HG02973 (cell line): ENCODE results near the gene MAGEF1.

Experiments used
- ATAC-seq: cut with Tn5 transposase; IDR thresholded peaks from one replicate; pipeline ENCODE4 v1.9.1; 2021; ENCODE audit warnings: moderate library complexity; ENCODE audit not compliant: unreplicated experiment

The MAGEF1 gene

GRCh38 chr3:184725176-184725719 lies 13.4 kb upstream of the MAGEF1 start:
- ATAC-seq, result no peak

DNA sequence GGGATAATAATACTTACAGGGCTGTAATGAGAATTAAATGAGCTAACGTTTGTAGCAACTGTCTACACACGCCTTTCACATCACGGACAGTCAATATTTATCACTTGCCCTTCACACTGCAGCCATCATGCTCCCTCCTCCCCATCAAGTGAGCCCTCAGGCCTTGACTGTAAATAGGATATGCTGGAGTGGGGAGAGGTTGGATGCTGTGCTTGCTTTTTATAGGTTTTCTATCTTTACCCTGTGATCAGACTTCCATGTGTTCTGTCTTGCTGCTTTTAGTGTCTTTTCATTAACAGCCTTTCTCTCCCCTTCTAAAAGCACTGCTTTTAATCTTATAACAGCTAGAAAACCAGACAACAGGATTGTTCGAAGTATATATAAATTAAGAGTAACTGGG lies 12.8 kb upstream of the MAGEF1 start:
- ATAC-seq, result no peak

GRCh38 chr3:184719709-184720108 lies 7.8 kb upstream of the MAGEF1 start:
- no peak for ATAC-seq

GRCh38 chr3:184718431-184718830 lies 6.6 kb upstream of the MAGEF1 start:
- no peak for ATAC-seq

GRCh38 chr3:184717399-184717983 lies 5.6 kb upstream of the MAGEF1 start:
- no peak for ATAC-seq

DNA sequence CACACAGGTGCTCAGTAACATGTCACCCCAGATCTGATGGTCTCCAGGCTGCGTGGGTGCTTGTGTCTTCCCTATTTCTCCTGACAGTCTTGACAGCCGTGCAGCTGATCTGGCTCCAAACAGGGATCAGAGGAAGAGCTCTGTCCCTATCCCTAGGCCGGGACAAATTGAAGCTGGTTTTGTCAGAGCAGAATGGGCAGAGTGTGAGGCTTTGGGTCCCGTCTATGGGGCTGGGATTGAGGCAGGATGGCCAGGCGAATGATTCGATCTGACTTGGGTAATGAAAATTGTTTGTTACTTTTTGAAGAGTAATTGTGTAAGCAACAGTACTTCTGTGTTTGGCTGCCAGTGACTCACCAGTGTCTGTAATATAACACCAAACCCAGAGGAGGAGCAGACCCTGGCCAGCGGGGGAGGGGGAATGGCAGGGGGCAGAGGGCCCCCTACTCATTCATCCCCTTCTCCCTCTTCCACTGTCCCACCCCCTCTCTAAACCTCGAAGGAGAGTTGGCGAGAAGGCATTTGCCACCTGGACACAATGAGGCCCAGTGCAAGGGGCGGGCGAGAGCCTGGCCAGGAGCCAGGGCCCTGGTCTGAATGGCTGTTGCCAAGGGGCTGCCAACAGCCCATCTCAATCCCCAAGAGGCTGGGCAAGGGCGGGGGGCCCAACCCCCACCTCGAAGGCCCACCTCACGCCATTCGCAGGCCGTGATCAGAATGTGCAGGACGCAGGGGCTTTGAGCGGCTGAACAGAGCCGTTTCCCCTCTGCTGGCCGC lies 4.9 kb upstream of the MAGEF1 start:
- ATAC-seq, result no peak

DNA sequence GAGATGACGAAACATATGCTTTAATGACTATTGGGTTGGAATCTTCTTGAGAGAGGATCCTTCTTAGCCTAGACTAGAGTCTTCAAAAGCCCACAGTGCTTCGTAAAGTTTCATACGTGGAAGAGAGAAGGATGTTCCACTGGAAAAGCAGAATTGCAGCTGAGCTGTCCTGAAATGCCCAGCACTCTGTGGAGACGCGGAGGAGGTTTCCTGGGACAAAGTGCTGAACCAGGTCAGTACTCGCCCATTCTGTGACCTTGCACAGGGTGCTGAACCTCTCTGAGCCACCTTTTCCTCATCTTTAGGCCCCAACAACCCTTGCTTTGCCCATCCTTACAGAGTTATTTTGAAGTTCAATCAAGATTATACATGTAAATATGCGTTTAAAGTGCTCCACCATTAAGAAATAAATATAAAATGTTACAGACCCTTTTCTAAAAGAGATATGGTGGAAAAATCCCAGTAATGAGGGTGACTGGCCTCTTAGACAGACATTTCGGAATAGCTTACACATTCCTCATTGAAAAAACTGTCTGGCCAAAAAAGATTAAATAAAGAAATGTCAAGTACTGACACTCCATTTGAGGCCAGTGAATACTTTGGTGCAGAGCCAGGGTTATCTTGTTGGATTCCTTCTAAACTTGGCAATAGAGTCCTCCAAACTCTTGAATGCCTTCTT lies 4.2 kb upstream of the MAGEF1 start:
- ATAC-seq, result no peak

DNA sequence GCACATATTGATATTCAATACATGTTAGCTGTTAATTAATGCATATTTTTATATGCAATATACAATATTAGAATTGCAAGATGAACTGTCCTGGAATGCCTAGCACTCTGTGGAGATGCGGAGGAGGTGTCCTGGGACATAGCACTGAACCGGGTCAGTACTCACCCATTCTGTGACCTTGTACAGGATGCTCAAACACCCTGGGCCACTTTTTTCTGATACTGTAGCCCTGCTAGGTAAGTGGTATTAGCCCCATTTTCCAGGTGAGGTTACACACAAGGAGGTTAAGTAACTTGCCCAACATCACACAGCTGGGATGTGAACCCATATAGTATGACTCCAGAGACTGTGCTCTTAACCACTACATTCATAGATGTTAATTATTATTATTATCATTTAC lies 1.7 kb upstream of the MAGEF1 start:
- no peak for ATAC-seq

GRCh38 chr3:184713040-184713355 lies 1.1 kb upstream of the MAGEF1 start:
- ATAC-seq, result no peak

DNA sequence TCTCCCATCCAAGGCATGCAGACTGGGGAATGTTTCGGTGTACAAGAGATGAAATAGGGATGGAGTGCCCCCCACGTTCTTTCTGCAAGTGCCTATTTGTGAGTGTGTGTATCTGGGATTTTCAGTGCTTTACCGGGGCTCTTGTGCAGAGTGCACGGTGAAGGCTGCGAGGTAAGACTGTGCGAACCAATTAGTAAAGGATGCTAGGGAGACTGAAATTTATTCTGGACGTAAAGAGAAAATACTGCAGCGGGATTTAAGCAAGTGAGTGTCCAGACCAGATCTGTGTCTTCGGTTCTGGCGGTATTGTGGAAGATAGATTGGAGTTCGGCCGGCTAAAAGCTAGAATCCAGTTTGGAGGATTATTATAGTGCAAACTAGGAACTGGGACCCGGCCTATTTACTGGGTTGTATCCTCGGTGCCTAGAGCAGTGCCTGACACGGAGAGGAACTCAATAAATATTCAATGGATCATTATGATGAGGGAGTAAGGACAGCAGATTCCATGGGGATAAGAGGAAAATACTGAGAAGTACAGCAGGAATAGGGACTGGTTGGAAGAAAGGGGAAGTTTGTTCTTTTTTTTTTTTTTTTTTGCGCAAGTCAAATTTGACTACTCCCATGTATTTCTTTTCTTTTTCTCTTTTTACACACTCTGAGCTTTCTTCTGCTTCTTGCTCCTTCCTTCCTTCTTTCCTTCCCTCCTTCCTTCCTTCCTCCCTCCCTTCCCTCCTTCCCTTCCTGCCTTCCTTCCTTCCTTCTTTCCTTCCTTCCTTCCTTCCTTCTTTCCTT lies 580 bp upstream of the MAGEF1 start:
- no peak for ATAC-seq

DNA sequence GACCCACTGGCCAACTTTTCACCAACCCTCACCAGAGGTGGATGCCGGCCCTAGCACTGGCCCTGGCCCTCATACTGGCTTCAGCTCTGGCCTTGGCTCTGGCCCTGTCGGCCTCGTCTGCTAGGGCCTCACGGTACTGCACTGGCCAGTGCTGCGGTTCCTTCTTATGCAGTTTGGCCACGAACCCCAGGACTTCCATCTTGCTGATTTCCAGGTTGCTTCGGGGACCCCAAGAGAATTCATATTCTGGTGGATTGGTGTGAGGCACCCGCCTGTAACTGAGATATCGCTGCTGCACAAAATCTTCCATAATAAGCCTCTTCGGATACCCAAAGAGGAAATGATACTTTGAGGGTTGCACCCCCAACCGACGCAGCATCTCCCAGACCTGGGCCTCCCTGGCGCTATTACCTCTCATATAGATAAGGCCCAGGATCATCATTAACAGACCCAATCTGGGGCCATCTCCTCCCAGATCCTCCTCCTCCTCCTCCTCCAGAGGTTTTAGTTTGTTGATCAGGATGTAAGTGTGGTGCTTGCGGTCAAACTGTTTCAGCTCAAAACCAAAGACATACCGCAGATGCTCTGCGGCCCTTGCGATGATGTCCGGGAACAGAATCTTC lies 883 bp downstream of the MAGEF1 start:
- ATAC-seq, result peak; percentile 52

- ATAC-seq, result no peak
Measured at GRCh38 chr3:184703657-184704056, 8.2 kb downstream of the MAGEF1 start.

DNA sequence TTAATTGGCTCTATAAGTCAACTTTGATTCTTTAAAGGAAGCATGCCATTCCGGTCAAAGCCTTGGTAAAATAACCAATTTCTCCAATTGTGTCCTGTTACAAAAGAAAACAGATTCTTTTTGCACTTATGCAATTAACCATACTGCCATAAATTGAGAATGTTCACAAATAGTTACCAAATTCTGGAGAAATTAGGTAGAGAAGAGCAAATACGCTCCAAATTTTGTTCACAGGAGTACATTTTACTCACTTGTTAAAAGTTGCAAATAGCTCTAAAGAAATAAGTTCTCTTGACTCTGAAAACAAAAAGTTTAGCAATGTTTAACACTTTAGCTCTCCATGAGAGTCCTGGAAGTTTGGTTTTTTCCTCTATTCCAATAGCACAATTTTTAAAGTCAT lies 11.1 kb downstream of the MAGEF1 start:
- no peak for ATAC-seq

- no peak for ATAC-seq
Measured at GRCh38 chr3:184697845-184698244, 14.0 kb downstream of the MAGEF1 start.

- no peak for ATAC-seq
Measured at GRCh38 chr3:184696697-184697096, 15.2 kb downstream of the MAGEF1 start.

DNA sequence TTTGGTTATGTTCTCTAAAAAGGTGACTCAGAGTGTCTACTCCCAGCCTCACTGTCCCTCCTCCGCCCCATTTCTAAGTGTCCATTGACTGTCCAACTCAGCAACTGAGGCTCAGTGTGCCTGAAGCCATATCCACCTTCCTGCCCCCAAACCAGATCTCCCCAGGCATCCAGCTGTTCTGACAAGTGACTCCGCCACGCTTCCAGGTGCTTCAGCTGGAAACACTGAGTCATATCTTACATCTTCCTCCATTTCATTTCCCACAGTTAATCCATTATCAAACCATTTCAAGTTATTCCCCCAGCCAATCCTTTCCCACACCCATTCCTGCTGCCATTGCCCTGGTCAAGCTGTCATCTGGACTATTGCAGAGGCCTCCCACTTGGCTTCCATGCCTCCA lies 17.1 kb downstream of the MAGEF1 start:
- ATAC-seq, result no peak

- ATAC-seq, result no peak
Measured at GRCh38 chr3:184694133-184694665, 17.7 kb downstream of the MAGEF1 start.

- no peak for ATAC-seq
Measured at GRCh38 chr3:184693011-184693975, 18.6 kb downstream of the MAGEF1 start.
